T-helper 22 cell (primary cell): Measurements from ENCODE around the gene OR12D2.
"Not testable (repeated sequence)": the region's sequence is repeated elsewhere in the genome, so short reads cannot be mapped to it uniquely, and the experiment has no call there.

ENCODE experiments used
- DNase-seq: peaks from one replicate; pipeline ENCODE4 v3.0.0-alpha.2; 2020; ENCODE audit warnings: low read depth

The OR12D2 gene, protein sequence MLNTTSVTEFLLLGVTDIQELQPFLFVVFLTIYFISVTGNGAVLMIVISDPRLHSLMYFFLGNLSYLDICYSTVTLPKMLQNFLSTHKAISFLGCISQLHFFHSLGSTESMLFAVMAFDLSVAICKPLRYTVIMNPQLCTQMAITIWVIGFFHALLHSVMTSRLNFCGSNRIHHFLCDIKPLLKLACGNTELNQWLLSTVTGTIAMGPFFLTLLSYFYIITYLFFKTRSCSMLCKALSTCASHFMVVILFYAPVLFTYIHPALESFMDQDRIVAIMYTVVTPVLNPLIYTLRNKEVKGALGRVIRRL

GRCh38 chr6:29395331-29395730 is at the start of gene OR12D2:
Gene OR12D2, plus strand, starts transcription at chr6:29395631. Its CDS starts 1,069 bp downstream, at chr6:29396700.
- no peak for DNase-seq

- not testable (repeated sequence) for DNase-seq
Measured at GRCh38 chr6:29349348-29349747, 46.1 kb upstream of the OR12D2 start.

DNA sequence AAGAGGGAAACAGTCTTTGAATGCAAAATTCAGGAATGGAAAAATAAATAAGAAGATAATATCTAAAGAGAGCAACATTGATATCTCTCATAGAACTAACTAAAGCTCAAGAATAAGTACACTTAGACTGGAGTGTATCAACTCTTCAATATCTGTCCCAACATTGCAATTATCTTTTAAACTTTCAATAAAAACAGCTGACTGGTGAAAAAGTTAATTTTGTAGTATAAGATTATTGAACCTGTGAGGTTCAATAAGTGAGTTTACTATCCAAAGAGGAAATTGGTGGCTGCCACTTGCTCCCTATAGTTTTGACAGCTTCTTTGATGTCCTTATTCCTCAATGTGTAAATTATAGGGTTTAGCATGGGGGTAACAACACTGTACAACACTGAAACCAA is 40.5 kb upstream of the OR12D2 start:
- no peak for DNase-seq

DNA sequence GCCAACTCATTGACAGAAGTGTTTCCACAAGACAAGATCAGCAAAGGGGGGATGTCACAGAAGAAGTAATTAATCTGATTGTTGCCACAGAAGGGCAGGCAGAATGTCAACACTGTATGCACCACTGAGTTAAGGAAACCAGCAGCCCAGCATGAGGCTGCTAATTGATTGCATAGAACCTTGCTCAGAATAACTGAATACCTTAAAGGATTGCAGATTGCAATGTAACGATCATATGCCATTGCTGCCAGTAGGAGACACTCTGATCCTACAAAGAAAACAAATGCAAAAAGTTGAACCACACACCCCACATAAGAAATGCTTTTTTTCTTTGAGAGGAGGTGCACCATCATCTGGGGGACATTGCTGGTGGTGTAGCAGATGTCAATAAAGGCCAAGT is 39.8 kb upstream of the OR12D2 start:
- DNase-seq = no peak

DNA sequence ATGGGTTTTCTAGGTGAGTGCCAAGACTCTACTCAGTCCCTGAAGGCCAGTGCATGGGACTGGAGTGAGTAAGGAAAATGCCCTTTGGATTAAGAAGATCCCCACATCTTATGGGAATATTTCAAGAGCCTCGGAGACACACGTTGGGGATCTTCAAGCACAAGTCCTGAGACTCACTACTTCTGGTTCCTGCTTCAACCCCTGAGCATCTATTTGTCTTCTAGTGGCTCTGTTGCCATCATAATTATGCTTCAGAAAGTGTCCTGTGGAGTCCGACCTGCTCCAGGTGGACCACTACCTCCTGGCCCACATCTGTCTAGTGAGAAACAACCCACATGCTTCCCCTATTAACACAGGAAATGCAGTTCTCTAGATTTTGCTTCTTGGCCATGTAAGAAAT is 26.7 kb upstream of the OR12D2 start, which contains the start of gene OR5V1:
TSS of gene OR5V1 (minus strand) at position 101 of the 400 bp plus-strand sequence. CDS start 12,670 bp downstream, outside the sequence.
- DNase-seq = no peak

GRCh38 chr6:29375191-29375590 is 20.2 kb upstream of the OR12D2 start, which contains the start of gene OR12D3:
Gene OR12D3, minus strand, starts transcription at chr6:29375291. Its CDS starts 4 bp downstream, at chr6:29375287.
- DNase-seq = no peak

GRCh38 chr6:29376003-29376402 is 19.4 kb upstream of the OR12D2 start:
- DNase-seq = no peak

GRCh38 chr6:29388533-29388932 is 6.9 kb upstream of the OR12D2 start:
- no peak for DNase-seq

DNA sequence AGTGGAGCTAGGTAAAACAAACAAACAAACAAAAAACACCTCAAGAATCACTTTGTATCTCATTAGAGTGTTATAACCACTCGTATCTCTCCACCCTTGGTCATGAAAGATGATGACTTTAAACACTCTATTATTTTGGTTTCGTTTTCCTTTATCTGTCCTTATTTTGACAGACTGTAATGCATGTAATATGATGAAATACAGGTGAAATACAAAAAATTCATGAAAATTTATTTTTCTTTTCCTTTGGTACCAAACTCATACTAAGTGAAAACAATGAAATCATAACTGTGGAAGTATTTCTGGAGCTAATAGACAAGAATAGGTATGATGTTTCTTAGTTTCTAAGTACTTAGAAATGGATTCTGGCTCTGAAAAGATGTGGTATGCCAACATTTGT is 4.1 kb downstream of the OR12D2 start:
- DNase-seq = no peak

GRCh38 chr6:29403801-29404200 is 8.4 kb downstream of the OR12D2 start:
- DNase-seq = no peak

DNA sequence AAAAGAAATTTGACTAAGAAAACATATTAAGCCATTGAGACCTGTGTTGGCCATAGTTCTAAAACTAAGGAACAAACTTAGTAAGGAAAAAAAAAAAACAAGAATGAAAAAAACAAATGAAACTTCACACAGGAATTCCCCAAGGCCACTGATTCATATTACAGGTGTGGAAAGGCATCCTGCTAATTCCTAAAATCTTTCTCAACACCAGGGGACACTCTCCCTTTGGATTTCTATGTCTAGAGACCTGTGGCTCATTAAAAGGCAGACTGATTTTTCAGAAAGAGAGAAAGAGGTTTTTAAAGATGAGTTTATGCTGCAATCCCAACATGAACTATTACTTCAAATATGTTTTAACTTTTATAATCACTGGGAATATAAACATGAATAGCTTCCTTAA is 19.2 kb downstream of the OR12D2 start, which contains the start of gene OR12D1:
TSS of gene OR12D1 (plus strand) at position 341 of the 400 bp plus-strand sequence.
- DNase-seq = no peak

GRCh38 chr6:29419516-29419915 is 24.1 kb downstream of the OR12D2 start:
- DNase-seq = no peak

GRCh38 chr6:29424168-29424567 is 28.7 kb downstream of the OR12D2 start:
- DNase-seq = no peak

DNA sequence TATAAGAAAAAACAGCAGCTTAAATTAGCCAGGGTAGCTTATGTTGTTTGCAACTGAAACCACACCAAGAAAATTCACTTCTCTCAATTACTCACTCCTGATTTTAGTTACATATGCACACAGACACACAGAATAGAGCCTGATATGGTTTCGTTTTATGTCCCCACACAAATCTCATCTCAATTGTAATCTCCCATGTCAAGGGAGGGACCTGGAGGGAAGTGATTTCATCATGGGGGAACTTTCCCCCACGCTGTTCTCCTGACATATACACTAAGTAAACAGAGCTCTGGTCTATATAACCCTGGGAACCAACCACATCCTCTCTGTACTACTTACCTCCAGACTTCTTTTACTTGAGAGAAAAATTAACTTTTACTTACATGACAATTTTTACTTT is 29.1 kb downstream of the OR12D2 start:
- DNase-seq = no peak

GRCh38 chr6:29425075-29425474 is 29.6 kb downstream of the OR12D2 start:
- no peak for DNase-seq

GRCh38 chr6:29426654-29427053 is 31.2 kb downstream of the OR12D2 start:
- DNase-seq = no peak

DNA sequence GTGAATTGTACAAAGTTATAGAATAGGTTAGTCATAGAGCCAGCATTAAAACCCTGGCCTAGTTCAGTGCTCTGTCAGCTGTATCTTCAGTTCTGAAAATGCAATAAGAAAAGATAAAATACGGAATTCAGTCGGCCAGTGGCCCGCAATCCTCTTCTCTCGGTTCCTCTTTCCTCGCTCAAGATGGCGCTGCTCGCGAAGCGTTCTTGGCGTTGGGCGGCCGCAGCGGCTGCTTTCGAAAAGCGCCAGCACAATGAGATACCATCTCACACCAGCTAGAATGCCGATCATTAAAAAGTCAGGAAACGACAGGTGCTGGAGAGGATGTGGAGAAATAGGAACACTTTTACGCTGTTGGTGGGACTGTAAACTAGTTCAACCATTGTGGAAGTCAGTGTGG is 41.3 kb downstream of the OR12D2 start:
- not testable (repeated sequence) for DNase-seq

DNA sequence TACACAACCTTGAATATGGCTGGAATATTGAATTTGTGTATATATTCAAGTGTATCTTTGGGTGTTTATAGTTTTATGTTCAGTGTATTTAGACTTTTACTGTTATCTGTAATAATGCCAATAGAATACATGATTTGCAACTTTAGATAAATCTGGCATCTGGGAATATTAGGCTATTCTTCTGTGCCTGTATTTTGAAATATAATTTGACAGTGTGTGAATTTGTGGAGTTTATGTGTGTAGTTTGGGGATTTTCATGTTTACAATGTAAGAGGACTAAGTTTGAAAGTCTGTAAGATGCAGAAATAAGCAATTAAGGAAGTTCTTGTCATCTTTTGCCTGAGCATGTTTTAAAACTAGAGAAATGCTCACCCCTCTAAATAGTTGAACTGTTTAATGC is 43.6 kb downstream of the OR12D2 start, which contains the start of gene OR10C1:
TSS of gene OR10C1 (plus strand) at position 301 of the 400 bp plus-strand sequence. CDS start 710 bp downstream, outside the sequence.
- DNase-seq = no peak

- DNase-seq = no peak
Measured at GRCh38 chr6:29442719-29443118, 47.3 kb downstream of the OR12D2 start.

GRCh38 chr6:29444031-29444430 is 48.6 kb downstream of the OR12D2 start:
- DNase-seq = not testable (repeated sequence)
